LNCaP clone FGC (cell line): ENCODE data around the gene STIP1.
"Not testable (repeated sequence)": the region's sequence is repeated elsewhere in the genome, so short reads cannot be mapped to it uniquely, and the experiment has no call there.

ENCODE experiments used
- DNase-seq: peaks from one replicate; pipeline ENCODE4 v3.0.0-alpha.2; 2011; ENCODE audit warnings: low read depth
- H3K4me3 ChIP-seq: 2 replicates; pipeline ENCODE4 v1.5.1; 2011; ENCODE audit warnings: mild to moderate bottlenecking, low read depth, low read length, control low read depth
- TF ChIP-seq, protein P1 (sequence below): IDR thresholded peaks from 2 replicates; pipeline ENCODE4 v1.5.1; 2012; ENCODE audit warnings: mild to moderate bottlenecking; ENCODE audit not compliant: control insufficient read depth, insufficient read depth; ENCODE audit errors: extremely low read depth

STIP1 gene

DNA sequence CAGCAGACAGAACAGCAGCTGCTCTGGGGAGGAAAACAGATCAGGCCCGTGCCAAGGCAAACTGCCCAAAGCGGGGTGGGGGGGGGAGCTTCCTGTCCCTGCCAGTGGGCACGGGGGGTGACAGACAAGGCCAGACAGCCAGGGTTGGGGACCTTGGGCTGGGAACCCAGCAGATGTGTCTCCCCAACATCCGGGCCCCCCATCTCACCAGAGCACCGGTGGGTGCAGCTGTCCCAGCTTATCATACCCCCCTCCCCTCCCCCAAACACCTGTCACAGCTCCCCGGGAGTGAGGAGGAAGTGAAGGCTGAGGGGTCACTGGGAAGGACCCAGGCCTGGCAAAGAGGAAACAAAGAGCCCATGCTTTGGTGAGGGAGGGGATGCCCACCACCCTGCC, 59.4 kb downstream of the STIP1 start:
- H3K4me3 ChIP-seq: peak overlapping the region; percentile 96

DNA sequence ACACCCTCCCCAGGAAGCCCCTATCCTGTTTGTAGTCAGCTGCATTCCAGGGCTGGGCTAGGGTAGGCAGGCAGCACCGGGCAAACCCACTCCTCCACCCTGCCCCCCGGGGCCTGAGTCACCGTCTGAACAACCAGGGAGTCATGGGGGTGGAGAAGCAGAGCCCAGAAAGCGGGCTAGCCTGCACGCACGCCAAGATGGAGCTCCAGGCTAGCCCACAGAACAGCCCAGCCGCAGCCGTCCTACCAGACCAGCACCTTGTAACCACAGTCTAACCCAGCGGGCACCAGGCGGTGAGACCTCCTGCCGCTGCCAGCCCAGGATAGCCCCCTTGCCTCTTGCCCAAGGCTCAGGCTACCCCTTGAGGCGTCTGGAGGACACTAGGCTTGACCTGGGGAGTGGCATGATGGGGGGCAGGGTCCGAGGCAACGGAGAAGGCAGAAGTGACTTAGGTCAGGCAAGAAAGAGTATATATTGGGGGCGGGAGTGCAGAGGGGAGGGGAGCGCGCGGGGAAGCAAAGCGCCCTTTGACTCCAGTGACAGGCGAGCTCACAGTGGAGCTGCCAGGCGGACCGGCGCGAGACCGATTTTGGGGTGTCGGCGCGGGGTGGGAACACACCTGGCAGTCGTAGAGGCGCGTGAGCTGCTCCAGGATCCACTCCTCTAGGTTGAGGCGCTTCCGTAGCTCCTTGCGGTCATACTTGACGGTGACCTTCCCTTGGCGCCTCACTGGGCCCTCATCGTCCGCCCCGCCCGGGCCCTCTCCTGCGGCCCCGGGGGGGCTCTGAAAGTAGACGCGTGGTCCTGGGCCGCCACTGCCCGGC, 60.0 kb downstream of the STIP1 start:
- DNase-seq: no peak
- peak overlapping the region; percentile 96 for H3K4me3 ChIP-seq
- TF ChIP-seq, protein P1, sequence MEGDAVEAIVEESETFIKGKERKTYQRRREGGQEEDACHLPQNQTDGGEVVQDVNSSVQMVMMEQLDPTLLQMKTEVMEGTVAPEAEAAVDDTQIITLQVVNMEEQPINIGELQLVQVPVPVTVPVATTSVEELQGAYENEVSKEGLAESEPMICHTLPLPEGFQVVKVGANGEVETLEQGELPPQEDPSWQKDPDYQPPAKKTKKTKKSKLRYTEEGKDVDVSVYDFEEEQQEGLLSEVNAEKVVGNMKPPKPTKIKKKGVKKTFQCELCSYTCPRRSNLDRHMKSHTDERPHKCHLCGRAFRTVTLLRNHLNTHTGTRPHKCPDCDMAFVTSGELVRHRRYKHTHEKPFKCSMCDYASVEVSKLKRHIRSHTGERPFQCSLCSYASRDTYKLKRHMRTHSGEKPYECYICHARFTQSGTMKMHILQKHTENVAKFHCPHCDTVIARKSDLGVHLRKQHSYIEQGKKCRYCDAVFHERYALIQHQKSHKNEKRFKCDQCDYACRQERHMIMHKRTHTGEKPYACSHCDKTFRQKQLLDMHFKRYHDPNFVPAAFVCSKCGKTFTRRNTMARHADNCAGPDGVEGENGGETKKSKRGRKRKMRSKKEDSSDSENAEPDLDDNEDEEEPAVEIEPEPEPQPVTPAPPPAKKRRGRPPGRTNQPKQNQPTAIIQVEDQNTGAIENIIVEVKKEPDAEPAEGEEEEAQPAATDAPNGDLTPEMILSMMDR: no peak

More for the DNA sequence above, 59.4 kb downstream of the STIP1 start:
- TF ChIP-seq, protein P1: no peak
- no peak for DNase-seq

DNA sequence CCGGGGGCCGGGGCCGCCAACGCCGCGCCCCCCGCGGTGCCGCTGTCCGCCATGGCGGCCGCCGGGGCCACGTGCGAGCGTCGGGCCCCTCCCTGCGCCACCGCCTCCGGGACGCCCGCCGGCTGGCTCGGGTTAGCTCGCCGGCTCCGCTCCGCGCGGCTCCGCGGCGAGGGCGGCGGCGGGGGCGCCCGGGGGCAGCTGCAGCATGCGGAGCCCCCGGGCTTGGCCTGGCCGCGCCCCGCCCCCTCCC, 60.6 kb downstream of the STIP1 start:
- peak overlapping the region; percentile 96 for H3K4me3 ChIP-seq
- DNase-seq: not testable (repeated sequence)

DNA sequence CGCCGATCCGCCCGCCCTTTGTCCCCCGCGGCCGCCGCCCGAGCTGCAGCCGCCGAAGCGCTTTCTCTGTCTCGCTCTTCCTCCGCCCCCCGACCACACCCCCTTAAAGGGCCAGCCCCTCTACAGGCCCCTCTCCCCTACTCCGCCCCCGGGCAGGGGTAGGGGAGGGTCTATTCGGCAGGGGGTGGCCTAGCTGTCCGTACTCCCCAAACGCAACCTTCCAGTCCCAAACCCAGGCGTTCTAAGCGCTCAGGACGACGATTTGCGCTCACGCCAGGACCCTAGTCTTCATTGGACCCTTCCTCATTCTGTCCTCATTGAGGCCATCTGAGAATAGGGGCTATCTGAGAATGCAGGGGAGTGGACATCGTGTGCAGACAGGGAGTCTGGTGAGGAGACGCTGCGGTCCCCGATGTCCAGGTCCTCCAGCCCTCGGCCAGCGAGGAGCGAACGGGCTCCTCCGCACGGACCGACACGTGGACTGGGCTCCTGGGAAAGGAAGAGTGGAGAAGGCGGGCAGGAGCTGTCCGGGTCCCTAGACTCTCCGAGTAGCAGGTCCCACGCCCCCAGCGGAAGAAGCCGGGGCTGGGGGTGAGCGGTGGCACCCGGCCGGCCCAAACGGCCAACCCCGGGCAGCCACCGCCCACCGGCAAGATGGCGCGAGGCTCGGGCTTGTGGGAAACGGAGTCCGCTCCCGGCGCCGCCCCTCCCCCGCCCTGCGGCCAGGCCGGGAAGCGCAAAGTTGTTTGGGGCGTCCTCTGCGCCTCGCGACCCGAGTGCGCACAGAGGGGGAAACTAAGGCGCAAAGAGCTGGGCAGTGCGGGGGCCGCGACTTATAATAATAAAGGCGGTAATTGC, 61.1 kb downstream of the STIP1 start, which contains the start of gene PPP1R14B:
Gene PPP1R14B (minus strand): TSS at position 73 of the 858 bp plus-strand sequence. CDS start 270 bp downstream, outside the sequence.
- peak within 1 kb of the TSS; percentile 96 for H3K4me3 ChIP-seq
- TF ChIP-seq, protein P1: 0 out of 2 replicates have a peak, but pooled peaks have one; percentile 4
- no peak for DNase-seq

DNA sequence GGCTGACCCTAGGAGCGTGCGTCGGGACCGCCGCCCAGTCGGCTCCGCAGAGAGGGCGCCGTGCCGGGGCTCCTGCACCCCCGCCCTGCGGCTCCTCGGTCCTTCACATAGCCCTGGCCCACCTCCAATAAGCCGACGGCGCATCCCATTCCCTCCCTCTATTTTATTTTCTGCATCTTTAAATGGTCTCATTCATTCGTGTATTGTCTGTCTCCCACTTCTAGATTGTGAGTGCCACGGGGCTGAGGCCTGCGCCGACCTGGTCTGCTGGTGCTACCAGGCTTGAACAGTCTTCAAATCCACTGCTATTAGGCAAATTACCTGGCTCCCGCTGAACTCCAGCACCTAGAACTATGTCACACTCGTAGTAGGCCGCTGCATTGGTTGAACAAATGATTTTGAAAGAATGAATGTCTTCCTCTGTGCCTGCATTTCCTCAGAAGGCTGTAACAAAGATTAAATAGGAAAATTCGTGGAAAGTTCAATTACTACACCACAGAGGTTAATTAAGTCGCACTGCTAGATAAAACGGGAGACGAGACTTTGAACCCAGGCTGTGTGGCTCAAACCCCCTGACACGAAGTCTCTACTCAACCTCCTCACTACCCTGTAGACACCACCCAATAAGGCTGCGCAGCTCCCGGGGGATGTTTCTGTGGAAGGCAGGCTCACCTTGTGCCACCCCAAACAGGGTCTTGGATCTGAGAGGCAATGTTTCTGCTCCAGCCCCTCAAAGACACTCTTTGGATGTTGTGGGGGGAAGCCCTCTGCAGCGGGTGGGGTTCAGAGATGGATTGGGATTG, 62.0 kb downstream of the STIP1 start:
- TF ChIP-seq, protein P1: no peak
- no peak for DNase-seq
- H3K4me3 ChIP-seq: peak overlapping the region; percentile 64

DNA sequence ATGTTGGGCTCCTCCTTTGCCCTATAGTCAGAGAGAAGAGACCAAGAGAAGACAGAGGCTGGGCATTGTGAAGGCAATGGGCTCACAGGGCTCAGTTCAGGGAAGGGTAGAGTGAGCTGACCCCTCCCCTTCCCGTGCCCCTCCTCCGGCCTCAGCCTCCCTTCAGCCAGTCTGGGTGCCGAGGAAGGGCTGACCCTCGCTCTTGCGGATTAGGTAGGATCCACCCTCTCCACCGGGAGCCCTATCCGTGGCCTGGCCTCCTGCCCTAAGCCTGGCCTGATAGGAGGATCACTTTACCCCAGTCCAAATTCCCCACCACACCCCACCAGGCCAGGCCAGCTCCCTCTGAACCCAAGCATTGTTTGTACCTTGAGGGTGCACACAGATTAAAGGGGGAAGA, 62.6 kb downstream of the STIP1 start:
- no peak overlapping the region for H3K4me3 ChIP-seq
- DNase-seq: no peak

More for the DNA sequence above, 62.6 kb downstream of the STIP1 start:
- TF ChIP-seq, protein P1: no peak
